Fibroblast of skin of left biceps (primary cell): Measurements from ENCODE around the gene FBXO15.

Source experiments
- DNase-seq, 2 experiments: peaks; one replicate each; pipeline ENCODE4 v3.0.0-alpha.2; 2013; ENCODE audit warnings: low read depth in 2 of 2

The FBXO15 gene, protein sequence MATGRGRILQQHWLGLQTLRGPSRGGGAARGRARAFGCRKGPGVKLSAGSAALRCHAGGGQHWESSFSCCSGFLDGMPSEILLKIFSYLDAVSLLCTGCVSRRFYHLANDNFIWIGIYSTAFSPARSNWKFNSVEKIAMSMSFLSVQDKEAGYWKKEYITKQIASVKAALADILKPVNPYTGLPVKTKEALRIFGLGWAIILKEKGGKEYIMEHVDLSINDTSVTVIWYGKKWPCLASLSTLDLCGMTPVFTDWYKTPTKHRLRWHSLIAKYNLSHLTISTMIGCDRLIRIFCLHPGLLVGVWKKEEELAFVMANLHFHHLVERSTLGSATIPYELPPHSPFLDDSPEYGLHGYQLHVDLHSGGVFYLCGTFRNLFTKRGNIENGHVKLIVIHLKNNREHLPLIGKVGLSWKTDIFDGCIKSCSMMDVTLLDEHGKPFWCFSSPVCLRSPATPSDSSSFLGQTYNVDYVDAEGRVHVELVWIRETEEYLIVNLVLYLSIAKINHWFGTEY

DNA sequence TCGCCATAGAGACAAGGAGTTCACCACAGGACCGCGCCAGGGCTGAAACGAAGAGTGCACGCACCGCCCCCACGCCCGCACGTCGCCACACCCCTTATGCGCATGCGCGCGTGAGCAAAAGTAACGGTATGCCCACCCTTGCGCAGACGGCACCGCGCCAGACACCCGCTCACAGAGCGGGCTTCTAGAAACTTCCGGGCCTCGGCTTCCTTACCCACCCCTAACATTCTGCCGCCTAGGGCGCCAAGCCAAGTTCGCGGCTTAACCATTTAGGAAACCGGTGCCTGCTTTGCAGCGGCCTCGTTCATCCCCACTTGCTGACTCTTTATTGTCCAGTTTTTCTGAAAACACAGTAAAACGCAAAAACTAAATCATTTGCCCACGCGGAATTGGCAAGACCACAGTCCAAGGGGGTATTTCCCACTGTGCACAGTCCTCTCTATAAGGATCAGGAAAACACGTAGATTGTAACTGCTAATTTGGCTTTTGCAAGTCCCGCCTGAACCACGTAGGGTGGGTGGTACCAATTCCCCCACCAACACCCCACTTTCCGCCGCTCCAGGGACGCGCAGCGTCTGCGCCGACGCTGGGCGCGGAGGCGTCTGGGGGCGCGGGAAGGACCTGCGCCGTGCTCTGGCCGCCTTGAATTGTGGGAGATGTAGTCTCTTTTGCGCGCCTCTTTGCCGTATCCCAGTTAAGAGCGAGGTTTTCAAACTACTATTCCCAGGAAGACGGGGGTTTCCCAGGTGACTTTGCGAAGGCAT lies at the start of gene FBXO15, which contains the start of gene TIMM21:
TSS of gene FBXO15 (minus strand) at position 56 of the 764 bp plus-strand sequence. CDS start at position 7, 49 bp downstream.
TSS of gene TIMM21 (plus strand) at position 745 of the 764 bp plus-strand sequence. CDS start 286 bp downstream, outside the sequence.
- DNase-seq, result peak; percentile 90 to 92

GRCh38 chr18:74196220-74197119 lies 48.8 kb upstream of the FBXO15 start:
- peak in 1 of 2 experiments; percentile 29 for DNase-seq

DNA sequence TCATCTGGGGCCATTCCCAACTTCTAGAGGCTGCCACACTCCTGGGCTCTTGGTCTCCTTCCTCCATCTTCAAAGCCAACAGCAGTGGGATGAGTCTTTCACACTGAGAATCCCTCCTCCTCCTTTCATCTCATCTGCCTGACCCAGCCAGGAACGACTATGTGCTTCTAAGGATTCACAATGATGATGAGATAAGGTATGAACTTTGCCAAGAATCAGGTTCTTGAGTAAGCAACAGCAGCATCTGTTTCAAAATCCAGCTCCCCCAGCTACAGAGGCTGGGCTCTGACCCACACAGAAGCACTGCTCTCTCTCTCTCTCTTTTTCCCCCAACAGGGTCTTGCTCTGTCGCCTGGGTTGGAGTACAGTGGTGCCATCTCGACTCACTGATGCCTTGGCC lies 47.1 kb upstream of the FBXO15 start:
- DNase-seq, result no peak

- no peak for DNase-seq
Observed at GRCh38 chr18:74191577-74191976, 43.9 kb upstream of the FBXO15 start.

- peak; percentile 18 to 24 for DNase-seq
Observed at GRCh38 chr18:74190086-74190485, 42.5 kb upstream of the FBXO15 start.

- DNase-seq, result no peak
Observed at GRCh38 chr18:74186661-74187060, 39.0 kb upstream of the FBXO15 start.

DNA sequence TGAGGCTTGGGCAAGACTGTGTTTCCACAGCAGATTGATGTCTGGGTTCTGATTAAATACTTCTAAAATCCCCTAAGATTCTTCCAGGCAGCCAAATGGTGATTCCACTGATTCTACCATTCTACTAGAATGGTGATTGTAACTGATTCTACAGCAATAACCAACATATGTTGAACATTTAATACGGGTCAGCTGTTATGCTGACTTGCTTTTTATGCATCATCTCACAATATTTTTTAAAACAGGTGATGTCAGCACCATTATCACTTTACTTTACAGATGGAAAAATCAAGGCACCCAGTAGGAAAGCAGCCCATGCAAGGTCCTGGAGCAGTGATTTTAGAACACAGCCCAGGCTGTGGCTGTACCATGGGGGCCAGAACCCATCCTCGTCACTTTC lies 38.2 kb upstream of the FBXO15 start:
- no peak for DNase-seq

DNA sequence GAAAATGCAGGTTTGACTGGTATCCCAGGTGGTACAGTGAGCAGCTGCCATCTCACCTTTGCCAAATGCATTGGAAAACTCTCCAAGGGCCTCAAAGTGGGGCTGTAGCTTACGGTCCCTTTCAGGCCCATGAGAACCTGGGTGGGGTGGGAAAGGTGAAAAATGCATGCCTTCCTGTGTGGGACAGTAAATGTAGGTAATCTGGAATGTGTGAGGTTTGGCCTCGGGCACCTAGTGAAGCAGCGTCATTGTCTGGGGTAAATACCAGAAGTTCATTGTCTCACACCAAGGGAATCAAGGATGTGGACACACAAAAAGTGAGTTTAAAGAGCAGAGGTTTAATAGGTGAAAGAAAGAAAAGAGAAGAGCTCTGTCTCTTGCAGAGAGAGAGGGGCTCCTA lies 37.2 kb upstream of the FBXO15 start:
- no peak for DNase-seq

GRCh38 chr18:74183130-74183529 lies 35.5 kb upstream of the FBXO15 start:
- no peak for DNase-seq

- no peak for DNase-seq
Observed at GRCh38 chr18:74182335-74182734, 34.7 kb upstream of the FBXO15 start.

DNA sequence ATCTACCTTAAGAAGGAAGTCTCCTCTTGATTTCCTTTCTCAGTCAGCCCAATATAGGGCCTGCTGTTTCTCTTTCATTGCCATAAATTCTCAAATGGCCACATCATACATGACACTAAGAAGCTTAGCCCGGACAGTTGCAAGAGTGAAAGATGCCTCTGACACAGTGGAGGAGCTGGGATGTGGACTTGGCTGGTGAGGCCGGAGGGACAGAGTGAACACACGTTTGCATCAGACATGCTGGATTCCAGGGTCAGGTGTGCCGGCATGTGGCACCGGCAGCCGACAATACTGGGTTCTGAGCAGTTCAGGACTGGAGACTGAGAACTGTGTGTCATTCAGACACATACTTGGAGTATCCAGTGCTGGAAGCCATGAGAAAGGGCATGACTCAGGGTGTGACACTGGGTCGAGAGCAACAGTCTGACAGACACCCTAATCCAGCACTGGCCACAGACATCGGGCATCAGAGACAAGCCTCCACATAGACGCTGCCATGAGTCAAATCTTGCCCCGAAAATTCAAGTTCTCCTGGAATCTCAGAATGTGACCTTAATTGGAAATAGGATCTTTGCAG lies 32.1 kb upstream of the FBXO15 start:
- DNase-seq, result no peak

DNA sequence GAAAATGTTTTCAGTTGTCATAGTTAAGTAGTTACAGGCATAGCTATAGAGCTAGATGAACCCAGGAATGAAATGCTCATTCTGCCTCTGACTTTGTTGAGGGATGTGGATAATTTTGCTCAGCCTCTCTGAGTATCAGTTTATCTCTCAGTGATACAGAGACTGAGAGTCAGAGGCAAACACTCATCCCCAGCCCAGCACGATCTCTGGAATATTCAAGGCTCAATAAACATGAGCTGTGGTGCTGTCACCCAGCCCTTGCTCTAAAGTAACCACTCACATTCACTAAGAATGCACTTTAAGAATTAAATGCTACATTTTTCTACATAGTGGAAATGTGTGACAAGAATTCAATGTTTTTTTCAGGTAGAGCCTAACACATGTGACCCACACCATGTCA lies 31.2 kb upstream of the FBXO15 start:
- no peak for DNase-seq

DNA sequence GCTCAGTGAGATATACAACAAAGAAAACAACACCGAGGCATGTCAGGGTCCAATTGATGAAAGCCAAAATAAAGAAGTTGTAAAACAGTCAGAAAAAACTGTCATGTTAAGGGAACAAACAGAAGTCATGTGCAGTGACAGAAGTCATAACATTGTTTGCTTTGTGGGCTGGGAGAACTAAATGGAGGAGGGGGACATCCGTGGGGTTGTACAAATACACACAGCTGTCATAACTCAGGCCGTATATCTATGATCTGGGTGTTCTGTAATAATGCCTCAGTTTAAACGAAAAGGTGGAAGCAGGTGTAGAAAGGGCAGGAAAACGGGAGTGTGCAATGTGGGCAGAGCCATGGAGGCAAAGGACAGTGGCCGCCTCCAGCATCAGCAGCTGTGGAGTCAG lies 28.0 kb upstream of the FBXO15 start:
- no peak for DNase-seq

DNA sequence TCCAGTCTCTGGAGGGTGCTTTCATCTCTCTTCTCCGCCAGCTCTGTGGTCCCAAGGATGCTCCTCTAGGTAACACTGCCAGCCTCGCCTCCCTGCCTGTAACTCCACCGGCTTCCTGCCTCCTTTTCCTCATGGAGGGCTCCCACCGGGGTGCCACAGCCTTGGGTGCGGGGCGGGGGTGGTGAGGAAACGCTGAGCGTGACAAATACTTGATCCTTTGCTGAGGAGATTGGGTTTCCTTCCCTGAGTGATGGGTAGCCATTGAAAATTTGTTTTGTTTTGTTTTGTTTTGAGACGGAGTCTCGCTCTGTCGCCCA lies 25.8 kb upstream of the FBXO15 start:
- no peak for DNase-seq

GRCh38 chr18:74172697-74173433 lies 25.2 kb upstream of the FBXO15 start:
- DNase-seq, result no peak

DNA sequence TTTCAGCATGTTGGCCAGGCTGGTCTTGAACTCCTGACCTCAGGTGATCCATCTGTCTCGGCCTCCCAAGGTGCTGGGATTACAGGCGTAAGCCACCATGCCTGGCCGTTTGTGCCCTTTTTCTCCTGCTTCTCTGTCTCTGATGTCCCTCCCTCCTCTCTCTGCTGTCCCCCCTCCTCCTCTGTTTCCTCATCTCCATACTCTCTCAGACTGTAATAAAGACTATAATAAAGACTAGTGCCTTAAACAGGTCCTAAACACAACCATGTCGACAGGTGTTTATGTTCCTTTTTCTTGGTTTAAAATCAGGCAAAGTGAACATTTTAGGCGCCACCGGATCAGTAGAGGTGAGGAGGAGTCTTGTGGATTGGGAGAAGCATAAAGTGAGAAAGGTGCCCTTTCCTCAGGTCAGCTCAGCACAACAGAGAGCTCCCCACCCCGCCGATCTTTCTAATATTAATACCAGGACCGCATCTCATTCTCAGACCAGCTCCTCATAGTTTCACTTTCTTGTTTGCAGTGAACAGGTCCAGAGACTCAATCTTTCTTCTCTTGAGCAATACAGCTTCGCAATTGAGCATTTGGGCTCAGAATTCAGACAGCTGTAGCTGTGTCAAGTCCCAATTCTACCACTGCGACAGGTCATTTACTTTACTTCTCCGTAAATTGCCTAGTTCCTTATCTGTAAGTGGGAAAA lies 24.4 kb upstream of the FBXO15 start:
- DNase-seq, result no peak

DNA sequence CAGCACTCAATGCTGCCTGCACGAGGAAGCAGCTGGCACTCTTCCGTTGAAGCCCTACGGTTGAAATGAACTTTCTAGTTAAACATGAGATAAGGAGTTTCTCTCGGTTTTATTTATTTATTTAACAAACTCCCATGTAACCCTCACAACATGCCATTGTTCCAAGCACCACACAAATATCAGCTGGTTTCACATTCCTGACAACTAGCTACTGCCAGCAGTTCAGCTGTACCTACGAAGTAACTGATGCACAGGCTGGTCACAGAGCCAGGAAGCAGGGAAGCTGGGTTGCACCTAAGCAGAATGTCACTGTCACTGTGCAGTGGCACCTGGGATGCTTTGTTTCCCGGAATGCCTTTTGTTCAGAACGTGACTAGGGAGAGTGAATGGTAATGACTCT lies 18.8 kb upstream of the FBXO15 start:
- no peak for DNase-seq

GRCh38 chr18:74163019-74163660 lies 15.5 kb upstream of the FBXO15 start:
- DNase-seq, result no peak

DNA sequence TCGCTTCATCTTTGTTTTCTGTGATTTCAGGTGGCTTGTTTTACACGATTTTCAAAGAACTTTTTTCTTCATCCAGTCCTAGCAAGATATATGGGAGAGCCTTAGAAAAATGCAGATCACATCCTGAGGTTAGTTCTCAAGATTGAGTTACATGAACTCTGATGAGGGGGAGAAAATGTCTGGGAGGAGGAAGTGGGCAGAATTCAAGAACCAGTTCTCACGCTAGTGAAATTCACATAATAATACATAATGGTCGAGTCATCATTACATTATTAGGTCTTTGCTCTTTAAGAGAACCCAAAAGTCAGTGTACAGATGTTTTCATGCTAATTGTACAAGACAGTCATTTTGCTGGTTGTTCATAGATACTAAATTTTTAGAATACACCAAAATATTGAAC lies 7.6 kb upstream of the FBXO15 start:
- DNase-seq, result no peak

GRCh38 chr18:74154716-74155115 lies 7.1 kb upstream of the FBXO15 start:
- DNase-seq, result no peak
